ENCODE measurements around the gene IL9.

GRCh38 chr5:135886136-135886535 lies 9.5 kb downstream of the IL9 start:
- no peak for TF ChIP-seq CTCF (conservative IDR thresholded peaks at IDR 0.05 in 1 of 2, IDR thresholded peaks at IDR 0.05 in 1 of 2; ENCODE audit: low read depth in 1 of 2, low read length in 2 of 2)
- no peak for TF ChIP-seq EZH2 (IDR thresholded peaks at IDR 0.05; ENCODE audit: low read length, missing control alignments)

Measured in fibroblast of lung (primary cell).